Esophagus muscularis mucosa (tissue), 3 donors: ENCODE measurements around the gene KIRREL3.

ENCODE experiments used
- EP300 ChIP-seq: sonication (generic); formaldehyde crosslinking; IDR thresholded peaks from one replicate; pipeline ENCODE4 v1.6.1; 2017; ENCODE audit warnings: antibody characterized with exemption
- TF ChIP-seq, protein P1 (sequence below), 3 experiments: fragments of 200-600 bp in 2 of 3; fragments of 450-650 bp in 1 of 3; sonication (generic) in 2 of 3; IDR thresholded peaks; one replicate each; pipeline ENCODE4 v1.5.1; 2017 to 2019; ENCODE audit warnings: antibody characterized with exemption in 3 of 3, mild to moderate bottlenecking in 2 of 3, moderate library complexity in 1 of 3

DNA sequence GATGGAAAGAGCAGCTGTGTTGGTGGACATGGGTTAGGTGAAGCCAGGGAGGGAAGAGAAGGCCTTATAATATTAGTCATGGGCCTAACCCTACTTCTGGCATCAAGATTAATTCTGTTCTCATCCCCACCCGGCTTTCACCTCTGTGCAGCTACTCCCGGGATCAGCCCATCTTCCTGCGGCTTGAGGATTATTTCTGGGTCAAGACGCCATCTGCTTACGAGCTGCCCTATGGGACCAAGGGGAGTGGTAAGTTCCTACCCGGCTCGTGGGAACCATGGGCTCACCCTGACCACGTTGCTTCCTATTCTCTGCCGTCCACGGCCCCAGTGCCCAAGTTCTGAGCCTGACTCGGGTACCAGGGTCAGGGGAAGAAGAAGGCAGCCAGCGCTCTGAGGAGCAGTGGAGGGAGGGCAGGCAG lies 593.5 kb downstream of the KIRREL3 start:
- TF ChIP-seq, protein P1, sequence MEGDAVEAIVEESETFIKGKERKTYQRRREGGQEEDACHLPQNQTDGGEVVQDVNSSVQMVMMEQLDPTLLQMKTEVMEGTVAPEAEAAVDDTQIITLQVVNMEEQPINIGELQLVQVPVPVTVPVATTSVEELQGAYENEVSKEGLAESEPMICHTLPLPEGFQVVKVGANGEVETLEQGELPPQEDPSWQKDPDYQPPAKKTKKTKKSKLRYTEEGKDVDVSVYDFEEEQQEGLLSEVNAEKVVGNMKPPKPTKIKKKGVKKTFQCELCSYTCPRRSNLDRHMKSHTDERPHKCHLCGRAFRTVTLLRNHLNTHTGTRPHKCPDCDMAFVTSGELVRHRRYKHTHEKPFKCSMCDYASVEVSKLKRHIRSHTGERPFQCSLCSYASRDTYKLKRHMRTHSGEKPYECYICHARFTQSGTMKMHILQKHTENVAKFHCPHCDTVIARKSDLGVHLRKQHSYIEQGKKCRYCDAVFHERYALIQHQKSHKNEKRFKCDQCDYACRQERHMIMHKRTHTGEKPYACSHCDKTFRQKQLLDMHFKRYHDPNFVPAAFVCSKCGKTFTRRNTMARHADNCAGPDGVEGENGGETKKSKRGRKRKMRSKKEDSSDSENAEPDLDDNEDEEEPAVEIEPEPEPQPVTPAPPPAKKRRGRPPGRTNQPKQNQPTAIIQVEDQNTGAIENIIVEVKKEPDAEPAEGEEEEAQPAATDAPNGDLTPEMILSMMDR (IDR thresholded peaks at IDR 0.05): no peak
- TF ChIP-seq EP300: no peak
